SHP77 treated with DMSO at 0.1 percent for 48 hours (cell line): ENCODE measurements around the gene DCT.
"Not testable (repeated sequence)": the region's sequence is repeated elsewhere in the genome, so short reads cannot be mapped to it uniquely, and the experiment has no call there.

Source experiments
- DNase-seq: peaks from one replicate; lab custom pipeline; 2025; lab: John Stamatoyannopoulos, UW

Gene DCT

DNA sequence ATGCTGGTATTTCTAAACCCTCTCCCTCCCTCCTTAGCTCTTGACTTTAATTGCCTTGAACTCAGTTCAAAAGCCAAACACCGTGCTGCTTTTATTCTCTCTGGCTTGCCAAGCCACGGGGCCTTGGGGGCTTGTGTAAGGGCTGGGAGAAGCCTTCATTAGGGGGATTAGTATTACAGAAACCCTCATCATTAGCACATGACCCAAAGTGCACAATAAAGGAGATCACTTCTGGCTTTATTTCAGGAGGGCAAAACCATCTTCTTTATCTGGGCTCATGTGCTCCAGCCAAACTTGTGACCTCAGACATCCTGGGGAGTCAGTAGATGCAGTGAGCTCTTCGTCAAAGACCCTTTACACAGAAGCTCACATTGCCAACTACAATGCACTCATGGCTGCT lies at the start of gene DCT:
TSS of gene DCT (minus strand) at position 67 of the 400 bp plus-strand sequence. CDS start 427 bp downstream, outside the sequence.
- DNase-seq, result no peak

DNA sequence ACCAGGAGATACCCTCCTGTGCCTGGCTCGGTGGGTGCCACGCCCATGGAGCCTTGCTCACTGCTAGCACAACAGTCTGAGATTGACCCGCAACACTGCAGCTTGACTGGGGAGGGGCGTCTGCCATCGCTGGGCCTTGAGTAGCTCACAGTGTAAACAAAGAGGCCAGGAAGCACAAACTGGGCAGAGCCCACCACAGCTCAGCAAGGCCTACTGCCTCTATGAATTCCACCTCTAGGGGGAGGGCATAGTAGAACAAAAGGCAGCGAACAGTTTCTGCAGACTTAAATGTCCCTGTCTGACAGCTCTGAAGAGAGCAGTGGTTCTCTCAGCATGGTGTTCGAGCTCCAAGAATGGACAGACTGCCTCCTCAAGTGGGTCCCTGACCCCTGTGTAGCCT lies 47.5 kb upstream of the DCT start:
- not testable (repeated sequence) for DNase-seq

DNA sequence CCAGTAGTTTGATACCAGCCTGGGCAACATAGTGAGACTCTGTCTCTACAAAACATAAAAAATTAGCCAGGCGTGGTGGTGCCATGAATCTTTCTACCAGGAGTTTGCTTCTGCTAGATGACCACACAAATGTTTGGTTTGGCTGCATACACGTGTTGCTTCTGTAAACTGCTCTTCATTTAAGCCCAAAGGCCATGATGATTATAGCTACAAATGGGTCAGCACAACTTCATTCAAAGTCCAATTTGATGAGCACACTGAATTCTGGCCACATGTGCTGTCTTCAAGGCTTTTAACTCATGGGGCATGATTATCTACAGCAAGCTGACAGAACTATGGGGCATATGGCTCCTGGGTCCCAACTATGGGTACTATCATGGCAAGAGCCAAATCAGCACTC lies 46.3 kb upstream of the DCT start:
- DNase-seq, result no peak

DNA sequence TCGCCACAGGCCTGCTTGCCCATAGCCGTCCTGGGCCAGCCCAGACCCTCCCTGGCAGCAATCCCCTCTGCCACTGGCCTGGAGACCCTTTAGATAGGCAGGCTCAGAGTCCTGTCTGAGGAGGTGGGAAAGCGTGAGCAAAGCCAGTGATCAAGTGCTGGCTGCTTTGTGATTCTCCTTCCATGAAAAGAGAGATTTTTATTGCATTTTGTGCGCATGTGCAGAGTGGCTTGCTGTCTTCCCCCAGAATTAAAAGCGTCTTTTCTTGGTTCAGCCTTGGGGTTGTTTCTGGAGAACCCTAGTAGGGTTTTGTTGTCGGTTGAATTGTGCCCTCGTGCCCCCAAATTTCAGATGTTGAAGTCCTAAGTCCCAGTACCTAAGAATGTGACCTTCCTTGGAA lies 44.9 kb upstream of the DCT start:
- DNase-seq, result no peak

DNA sequence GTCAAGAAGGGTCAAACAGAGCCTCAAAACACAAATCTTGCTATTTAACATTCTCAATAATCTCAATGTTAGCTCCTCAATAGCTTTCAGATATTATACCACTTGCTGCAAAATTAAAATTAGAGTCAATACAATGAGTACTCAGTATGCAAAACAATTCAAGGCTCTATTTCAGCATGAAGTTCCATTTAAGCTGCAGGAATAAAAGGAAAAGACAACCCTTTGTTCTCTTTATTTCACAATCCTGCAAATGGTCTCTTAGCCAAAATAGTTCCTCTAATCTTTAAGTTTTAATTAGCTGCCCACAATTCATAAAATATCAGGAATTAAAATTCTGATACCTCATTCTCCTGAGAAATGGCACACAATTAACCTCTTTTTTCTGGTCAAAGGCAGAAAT lies 40.5 kb upstream of the DCT start:
- DNase-seq, result no peak

DNA sequence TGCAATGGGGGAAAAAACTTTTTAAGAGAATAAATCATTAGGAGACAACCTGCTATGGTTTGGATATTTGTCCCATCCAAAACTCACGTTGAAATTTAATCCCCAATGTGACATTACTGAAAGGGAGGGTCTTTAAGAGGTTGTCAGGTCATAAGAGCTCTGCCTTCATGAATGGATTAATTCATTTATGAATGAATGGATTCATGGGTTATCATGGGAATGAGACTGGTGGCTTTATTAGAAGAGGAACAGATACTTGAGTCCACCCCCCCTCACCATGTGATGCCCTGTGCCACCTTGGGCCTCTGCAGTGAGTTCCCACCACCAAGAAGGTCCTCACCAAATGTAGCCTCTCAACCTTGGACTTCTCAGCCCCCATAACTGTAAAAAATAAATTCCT lies 37.0 kb upstream of the DCT start:
- no peak for DNase-seq

DNA sequence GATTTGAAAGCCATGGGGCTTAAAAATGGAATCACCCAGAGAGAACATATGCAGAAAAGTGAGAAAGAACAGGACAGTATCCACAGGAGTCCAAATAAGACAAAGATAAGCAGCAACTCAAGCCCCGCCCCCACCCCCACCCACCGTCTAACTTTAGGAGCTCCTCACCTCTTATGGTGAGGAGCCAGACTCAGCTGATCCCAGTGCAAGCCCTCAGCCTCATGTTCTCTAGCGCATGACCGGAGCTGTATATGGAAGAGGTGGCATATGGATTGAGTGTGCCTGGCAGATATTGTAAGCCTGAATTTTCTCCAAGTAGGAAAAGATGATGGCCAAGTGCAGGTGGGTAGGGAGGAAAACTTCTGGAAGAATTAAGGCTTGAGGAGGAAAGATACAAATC lies 36.4 kb upstream of the DCT start:
- DNase-seq, result no peak

DNA sequence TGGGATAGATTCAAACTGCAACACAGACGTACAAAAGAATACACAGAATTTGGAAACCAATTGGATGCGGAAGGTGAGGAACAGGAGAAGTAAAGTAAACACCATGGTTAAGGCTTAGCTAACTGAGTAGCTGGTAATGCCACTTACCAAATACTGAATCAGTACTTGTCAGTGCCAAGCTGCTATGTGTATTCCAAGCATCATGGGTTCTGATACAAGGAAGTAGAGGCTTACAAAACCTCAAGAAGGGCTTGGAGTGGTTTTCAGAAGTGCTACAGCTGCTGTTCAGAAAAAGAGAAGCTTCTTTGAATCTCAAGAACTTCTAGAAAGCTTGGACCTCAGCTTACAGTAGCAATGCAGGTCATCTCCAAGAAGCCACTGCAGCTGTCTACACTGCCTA lies 35.9 kb upstream of the DCT start:
- no peak for DNase-seq

DNA sequence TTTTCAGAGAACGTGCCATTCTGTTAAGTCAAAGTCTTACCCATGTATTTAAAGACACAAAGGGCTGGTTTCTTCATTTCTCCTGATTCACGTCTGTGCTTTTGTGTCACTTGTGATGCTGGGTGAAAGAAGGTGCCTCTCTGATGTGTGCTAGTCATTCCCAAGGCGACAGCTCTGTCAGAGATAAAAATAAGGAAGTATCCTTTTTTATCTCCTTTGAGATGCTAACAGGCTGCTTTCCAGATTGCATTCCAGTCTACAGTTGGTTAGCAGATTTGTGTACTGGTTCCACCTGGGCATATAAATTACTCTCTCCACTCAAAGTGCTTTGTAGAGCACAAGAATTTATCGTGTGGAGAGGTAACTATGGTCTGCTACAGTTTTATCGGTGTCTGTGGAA lies 33.5 kb upstream of the DCT start:
- DNase-seq, result no peak

DNA sequence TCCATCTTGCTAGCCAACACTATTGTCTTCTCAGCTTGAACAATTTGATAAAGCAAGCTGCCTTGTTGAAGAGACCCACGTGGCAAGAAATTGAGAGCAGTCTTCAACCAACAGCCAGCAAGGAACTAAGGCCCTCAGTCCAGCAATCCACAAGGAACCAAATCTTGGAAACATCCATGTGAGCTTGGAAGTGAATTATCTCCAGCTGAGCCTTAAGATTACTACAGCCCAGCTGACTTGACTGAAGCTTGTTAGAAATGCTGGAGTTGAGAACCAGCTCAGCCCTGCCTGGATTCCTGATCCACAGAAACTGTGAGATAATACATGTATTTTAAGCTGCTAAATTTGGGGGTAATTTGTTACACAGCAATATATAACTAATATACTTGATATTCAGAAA lies 26.2 kb upstream of the DCT start:
- DNase-seq, result no peak

DNA sequence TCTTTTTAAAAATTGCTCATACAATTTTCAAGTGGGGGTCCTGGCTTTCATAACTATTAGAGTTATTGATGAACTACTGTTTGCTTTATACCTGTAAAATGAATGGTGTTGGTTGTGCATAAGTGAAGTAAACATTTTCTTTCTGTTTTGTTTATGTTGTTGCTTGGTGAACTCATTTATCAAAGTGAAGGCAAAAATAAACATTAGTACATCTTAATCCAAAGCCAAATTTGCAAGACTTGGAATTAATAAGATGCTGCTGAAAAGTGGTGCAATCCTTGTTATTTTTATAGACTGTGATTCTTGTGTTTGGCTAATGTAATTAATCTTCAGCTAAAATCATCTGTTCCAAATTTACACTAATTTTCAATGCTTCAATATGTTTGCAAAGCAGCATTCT lies 24.4 kb upstream of the DCT start:
- DNase-seq, result no peak

DNA sequence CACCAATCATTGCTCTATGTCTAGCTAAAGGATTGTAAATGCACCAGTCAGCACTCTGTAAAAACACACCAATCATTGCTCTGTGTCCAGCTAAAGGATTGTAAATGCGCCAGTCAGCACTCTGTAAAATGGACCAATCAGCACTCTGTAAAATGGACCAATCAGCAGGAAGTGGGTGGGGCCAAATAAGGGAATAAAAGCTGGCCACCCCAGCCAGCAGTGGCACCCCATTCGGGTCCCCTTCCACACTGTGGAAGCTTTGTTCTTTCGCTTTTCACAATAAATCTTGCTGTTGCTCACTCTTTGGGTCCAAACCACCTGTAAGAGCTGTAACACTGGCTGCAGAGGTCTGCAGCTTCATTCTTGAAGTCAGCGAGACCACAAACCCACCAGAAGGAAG lies 19.3 kb upstream of the DCT start:
- DNase-seq, result not testable (repeated sequence)

DNA sequence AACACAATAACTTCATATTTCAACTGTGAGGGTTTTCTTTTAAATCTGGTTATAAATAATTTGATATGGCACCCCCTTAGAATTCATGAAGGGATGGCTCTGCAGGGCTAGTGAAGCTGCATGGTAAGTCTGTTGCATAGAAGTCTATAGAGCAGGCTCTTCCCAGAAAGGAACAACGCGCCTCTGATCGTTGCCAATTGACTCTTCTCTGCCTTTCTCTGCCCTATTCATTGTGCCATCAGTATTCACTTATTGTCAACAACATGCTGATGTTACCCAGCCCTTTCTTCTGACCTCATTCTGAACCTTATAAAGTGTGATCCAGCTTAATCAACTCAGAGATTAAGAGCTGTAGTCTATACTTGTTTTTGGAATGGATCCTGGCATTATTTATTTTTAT lies 16.3 kb upstream of the DCT start:
- no peak for DNase-seq

DNA sequence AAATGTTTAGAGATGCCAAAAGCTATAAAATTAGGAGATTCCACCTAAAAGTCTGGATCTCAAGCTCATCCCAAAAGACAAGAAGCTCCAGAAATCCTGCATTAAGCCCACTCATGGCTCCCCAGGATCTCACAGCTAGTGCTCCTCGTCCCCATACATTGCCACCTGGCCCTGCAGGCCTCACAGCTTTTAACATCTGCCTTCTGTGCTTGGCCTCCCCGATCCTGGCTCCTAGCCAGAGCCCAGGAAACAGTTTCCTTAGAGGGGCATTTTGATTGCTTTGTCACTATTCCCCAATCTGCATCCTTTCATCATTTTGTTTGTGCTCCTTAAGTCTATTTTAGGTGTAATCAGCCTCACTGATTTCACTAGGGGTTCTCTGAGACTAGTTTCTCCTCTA lies 14.5 kb upstream of the DCT start:
- DNase-seq, result peak; percentile 84

DNA sequence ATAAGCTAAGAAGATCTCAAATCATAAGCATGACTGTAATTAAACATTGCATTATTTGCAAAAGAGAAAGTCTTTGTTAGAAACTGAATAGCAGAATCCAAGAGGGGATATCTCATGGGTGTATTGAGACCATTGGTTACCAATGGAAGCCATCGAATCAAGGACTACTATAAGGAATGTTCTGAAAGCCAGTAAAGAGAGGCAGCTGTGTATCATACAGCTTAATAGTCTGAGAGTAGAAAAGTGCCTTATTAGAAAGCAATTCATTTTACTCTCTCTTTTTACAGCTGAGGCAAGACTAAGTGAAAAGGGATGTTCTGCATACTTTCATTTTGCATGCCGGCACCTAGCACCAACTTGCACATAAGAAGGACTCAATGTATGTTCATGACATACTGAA lies 7.6 kb upstream of the DCT start:
- DNase-seq, result no peak

DNA sequence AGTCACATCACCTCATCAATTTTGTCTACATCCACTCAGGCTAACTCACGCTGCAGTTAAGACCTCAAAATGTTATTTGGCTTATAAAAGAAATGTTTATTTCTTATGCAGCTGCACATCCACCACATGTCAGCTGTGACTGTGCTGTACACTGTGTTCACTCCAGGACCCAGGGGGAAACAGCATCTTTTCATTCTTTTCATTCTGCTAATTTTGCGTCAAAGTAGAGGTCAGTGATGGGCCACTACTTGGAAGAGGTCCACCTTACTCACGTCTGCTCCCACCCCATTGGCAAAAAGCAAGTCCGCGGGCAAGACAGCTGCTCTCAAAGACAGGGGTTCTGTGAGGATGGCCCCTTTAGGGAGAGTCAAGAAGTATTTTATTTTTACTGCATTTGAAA lies 4.5 kb upstream of the DCT start:
- no peak for DNase-seq

DNA sequence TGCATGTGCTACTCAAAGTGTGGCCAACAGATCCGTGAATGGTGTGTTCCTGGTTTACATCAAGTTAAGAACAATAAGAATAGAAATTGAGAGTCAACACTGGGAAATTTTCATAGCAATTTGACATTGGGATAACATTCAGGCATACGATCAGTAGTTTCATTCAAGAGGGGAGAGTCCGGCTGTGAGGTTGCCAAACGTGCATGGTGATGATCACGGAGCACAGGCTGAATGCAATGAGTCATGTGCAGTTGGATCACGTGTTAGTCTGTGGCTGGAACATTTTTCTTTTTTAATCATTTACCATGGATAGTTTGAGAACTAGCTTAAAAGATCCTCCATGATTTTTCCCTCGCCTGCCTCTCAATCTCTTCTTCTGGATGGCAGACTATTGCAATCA lies 2.5 kb upstream of the DCT start:
- DNase-seq, result no peak

DNA sequence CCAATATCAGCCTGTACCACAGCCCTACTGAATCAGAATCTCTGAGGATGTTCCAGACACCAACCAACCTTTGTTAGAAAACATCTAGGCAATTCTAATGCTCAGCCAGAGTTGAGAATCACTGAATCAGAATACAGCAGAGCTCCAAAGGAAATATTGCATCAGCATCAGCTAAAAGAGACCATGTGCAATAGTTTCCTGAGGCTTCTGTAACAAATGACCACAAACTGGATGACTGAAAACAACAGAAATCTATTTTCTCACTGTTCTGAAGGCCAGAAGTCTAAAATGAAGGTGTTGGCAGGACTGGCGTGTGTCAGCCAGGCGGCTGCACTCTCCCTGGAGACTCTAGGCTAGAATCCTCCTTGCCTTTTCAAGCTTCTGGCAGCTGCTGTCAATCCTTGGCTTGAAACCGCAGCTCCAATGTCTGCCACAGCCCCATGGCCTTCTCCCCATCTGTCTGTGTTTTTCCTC lies 1.2 kb upstream of the DCT start:
- DNase-seq, result no peak

DNA sequence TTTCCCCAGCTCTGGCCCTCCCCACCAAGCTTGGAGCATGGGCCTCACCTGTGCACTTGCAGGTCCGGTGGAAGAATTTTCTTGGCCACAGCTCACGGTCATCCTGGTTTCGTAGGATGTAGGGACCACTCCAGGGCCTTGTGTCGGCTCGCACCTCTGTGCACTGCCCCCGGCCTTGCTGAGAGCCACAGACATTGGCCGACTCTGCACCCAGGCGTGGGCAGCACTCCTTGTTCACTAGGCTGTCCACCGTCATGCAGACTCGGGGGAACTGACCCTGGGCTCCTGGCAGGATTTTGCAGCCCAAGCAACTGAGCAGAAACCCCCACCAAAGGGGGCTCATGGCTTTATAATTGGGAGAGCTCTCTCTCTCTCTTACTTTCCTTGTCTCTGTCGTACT lies 569 bp downstream of the DCT start:
- DNase-seq, result no peak

DNA sequence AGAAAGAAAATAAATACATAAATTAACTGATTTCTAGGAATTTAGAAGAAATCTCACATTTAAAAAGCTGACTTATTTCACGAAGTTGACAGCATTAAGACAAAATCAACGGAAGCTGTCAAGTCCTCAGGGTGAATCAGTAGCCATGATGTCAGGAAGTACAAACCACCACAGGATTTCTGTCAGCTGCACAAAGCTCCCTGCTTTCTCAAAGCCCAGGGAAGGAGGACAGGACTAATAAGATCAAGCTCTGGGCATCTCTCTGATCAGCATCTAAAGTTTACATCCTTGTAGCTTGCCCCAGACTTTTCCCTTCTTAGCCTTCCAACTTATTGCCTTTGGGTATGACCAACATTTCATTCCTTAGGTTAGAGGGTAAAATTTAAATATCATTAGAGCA lies 9.4 kb downstream of the DCT start:
- DNase-seq, result no peak

DNA sequence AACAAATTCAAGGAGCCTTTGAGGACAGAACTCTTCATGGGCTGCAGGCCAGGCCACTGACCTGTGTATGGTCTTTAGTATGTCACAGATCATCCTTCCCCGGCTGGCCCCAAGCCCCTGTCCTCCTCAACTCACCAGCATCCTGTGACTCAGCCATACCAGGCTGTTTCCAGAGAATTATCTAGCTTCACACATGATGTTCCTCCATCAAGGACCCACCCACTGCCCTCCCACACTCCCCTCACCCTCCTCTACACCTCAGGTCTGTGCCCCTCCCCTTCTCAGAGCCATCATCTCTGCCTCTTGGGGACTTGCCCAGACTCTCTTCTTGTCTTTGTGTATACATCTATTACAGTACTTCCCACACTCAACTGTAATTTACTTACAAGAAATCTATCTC lies 14.7 kb downstream of the DCT start:
- no peak for DNase-seq

DNA sequence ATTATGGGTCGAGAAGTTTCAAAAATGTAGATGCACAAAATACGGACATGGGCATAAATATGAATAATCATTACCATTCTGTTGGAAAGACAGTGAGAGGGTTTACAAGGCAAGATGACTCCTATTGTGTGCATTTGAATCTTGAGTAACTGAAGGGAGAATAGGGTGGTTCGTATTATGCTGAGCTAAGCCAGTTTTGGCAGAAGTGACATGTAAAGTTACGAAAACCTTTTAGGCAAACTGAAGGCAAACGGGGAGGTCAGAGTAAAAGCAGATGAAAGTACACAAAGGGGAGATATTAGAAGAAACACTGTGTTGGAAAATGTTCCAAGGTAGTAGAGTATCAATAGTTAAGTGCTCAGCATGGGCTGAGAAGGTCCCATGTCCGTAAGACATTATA lies 16.8 kb downstream of the DCT start:
- DNase-seq, result no peak

DNA sequence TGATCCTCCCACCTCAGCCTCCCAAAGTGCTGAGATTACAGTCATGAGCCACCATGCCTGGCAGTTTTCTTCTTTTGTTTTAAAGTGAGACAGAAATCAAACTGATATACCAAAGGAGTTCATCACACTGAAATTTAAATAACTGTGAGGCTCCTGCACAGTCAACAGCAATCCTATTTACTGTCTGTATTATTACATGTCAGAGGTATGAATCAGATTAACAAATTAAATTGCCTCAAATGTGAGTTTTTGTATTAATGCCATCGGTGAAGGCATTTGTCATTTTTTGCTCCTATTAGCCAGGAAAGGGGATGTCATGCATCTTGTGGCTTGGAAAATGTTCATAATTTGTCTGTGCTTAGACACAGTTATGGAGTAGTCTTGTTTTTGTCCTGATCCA lies 20.4 kb downstream of the DCT start:
- DNase-seq, result no peak

DNA sequence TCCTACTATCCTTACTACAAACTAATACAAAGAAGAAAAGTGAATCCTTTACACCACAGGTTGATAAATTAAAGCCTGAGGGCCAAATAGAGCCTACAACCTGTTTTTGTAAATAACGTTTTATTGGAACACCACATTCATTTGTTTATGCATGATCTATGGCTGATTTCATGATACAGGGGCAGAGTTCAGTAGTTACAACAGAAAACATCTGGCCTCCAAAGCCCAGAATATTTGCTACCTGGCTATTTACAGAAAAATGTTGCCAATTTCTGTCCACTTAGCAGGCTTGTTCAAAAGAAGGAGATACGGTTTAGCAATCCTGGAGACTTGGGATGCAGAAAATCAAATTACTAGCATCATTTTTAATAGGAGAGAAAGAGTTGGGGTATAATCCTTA lies 24.1 kb downstream of the DCT start:
- DNase-seq, result no peak

DNA sequence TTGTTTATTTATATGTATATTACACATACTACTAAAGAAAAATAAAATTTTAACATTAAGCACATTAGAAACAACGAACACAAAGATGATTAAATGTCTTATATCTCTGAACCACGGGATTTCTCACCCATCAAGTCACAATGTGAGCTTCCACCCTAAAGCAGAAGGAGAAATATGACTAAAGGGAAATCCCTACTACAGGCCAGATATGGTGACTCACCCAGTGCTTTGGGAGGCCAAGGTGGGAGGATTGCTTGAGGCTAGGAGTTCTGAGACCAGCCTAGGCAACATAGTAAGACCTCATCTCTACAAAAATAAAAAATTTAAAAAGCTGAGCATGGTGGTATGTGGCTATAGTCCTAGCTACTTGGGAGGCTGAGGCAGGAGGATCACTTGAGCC lies 24.6 kb downstream of the DCT start:
- DNase-seq, result no peak
